ENCODE data around the gene SNTG2. TPM values are rescaled to one million over a fixed set of nuclear protein-coding genes. Genes with fewer than 3 reads are reported as not detected.

SNTG2 gene
- total RNA-seq, 2 donors from 2014 or later: 0.72 to 1.0 TPM

GRCh38 chr2:1318366-1319009, 367.8 kb downstream of the SNTG2 start:
- Histone ChIP-seq H3K4me1 (no peaks in the 10 kb centered on the region), H3K27me3 (no peaks in the 10 kb centered on the region), H3K9ac (ENCODE audit: low read depth in 2 of 2, low read length in 2 of 2) (no peak overlapping the region), H3K9me3 (no peaks in the 10 kb centered on the region), H3K36me3 (no peaks in the 10 kb centered on the region), H3K4me3 (no peak overlapping the region), H3K27ac (no peak overlapping the region)
- intact Hi-C loops (cut with DNase I): no loop called here
- TF ChIP-seq, protein P1, sequence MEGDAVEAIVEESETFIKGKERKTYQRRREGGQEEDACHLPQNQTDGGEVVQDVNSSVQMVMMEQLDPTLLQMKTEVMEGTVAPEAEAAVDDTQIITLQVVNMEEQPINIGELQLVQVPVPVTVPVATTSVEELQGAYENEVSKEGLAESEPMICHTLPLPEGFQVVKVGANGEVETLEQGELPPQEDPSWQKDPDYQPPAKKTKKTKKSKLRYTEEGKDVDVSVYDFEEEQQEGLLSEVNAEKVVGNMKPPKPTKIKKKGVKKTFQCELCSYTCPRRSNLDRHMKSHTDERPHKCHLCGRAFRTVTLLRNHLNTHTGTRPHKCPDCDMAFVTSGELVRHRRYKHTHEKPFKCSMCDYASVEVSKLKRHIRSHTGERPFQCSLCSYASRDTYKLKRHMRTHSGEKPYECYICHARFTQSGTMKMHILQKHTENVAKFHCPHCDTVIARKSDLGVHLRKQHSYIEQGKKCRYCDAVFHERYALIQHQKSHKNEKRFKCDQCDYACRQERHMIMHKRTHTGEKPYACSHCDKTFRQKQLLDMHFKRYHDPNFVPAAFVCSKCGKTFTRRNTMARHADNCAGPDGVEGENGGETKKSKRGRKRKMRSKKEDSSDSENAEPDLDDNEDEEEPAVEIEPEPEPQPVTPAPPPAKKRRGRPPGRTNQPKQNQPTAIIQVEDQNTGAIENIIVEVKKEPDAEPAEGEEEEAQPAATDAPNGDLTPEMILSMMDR (IDR thresholded peaks at IDR 0.05): no peak
- DNase-seq: no peak

DNA sequence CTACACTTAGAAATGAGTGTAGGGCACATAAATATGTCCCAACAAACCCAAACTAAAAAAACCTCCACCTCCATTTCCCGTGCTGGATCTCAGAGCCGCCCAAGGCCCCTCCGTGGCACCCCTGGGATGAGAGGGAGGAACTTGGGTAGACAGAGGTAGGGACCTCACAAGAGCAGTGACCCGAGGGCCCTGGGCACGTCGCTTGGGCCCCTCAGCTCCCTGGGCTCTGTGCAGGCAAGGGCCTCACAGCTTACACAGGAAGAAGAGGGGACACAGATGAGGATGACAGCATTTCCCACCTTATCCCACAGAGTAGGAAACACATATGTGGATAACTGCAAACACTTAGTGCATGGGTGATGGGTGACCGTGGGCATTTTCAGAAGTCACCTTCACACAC, 368.7 kb downstream of the SNTG2 start:
- H3K27ac ChIP-seq: no peak overlapping the region
- intact Hi-C loops (cut with DNase I): no loop called here
- no peaks in the 10 kb centered on the region for H3K4me1 ChIP-seq
- H3K9ac ChIP-seq (ENCODE audit: low read depth in 2 of 2, low read length in 2 of 2): no peak overlapping the region
- H3K27me3 ChIP-seq: no peaks in the 10 kb centered on the region
- no peaks in the 10 kb centered on the region for H3K9me3 ChIP-seq
- no peaks in the 10 kb centered on the region for H3K36me3 ChIP-seq
- no peak overlapping the region for H3K4me3 ChIP-seq
- TF ChIP-seq, protein P1 (IDR thresholded peaks at IDR 0.05): no peak
- no peak for DNase-seq

DNA sequence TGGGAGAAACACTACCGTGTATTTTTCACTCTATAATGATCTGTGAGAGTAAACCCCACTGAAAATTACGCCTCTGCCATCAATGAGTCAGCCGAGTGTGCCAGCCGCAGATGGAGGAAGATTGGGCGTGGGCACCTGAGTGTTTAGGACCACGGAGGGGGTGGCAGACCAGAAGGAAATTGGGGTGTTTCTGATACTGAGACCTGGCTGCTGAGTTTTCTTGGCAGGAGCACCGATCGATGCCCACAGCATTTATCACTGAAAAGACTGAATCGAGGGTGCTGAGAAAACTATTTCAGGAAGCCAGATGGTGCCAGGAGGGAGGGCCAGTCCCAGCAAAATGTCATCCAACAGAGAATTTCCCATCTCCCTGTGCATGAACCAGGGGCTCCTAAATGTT, 370.7 kb downstream of the SNTG2 start:
- no peaks in the 10 kb centered on the region for H3K9me3 ChIP-seq
- DNase-seq: no peak
- no peaks in the 10 kb centered on the region for H3K4me1 ChIP-seq
- intact Hi-C loops (cut with DNase I): no loop called here
- H3K27ac ChIP-seq: no peak overlapping the region
- no peak overlapping the region for H3K9ac ChIP-seq (ENCODE audit: low read depth in 2 of 2, low read length in 2 of 2)
- TF ChIP-seq, protein P1 (IDR thresholded peaks at IDR 0.05): no peak
- no peak overlapping the region for H3K4me3 ChIP-seq
- H3K36me3 ChIP-seq: no peaks in the 10 kb centered on the region
- H3K27me3 ChIP-seq: no peaks in the 10 kb centered on the region

GRCh38 chr2:1324884-1325283, 374.2 kb downstream of the SNTG2 start:
- H3K36me3 ChIP-seq: no peaks in the 10 kb centered on the region
- intact Hi-C loops (cut with DNase I): no loop called here
- no peak overlapping the region for H3K9ac ChIP-seq (ENCODE audit: low read depth in 2 of 2, low read length in 2 of 2)
- no peaks in the 10 kb centered on the region for H3K9me3 ChIP-seq
- no peak overlapping the region for H3K27ac ChIP-seq
- DNase-seq: no peak
- H3K4me3 ChIP-seq: no peak overlapping the region
- TF ChIP-seq, protein P1 (IDR thresholded peaks at IDR 0.05): no peak
- no peaks in the 10 kb centered on the region for H3K4me1 ChIP-seq
- no peaks in the 10 kb centered on the region for H3K27me3 ChIP-seq

DNA sequence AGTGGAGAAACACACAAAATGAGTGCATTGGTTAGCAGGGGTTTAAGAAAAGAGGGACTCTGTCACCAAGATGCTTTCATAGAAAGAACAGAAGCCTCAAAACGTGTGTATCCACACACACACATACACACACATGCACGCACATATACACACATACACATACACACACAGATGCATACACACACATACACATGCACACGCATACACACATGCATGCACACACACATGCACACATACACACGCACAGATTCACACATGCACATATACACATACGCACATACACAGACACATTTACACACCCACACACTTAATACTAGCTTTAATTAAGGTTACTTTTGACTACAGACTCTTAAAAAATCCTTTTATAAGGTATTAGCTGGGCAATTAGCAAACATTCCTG, 378.0 kb downstream of the SNTG2 start:
- intact Hi-C loops (cut with DNase I): no loop called here
- no peaks in the 10 kb centered on the region for H3K4me1 ChIP-seq
- H3K27ac ChIP-seq: no peak overlapping the region
- no peaks in the 10 kb centered on the region for H3K36me3 ChIP-seq
- no peak overlapping the region for H3K9ac ChIP-seq (ENCODE audit: low read depth in 2 of 2, low read length in 2 of 2)
- no peak for DNase-seq
- H3K27me3 ChIP-seq: no peaks in the 10 kb centered on the region
- H3K4me3 ChIP-seq: no peak overlapping the region
- no peaks in the 10 kb centered on the region for H3K9me3 ChIP-seq
- TF ChIP-seq, protein P1 (IDR thresholded peaks at IDR 0.05): no peak
